HEK293 (cell line): ENCODE results near the gene RABAC1.

ENCODE experiments used
- CTCF ChIA-PET: fragments of 350-600 bp; formaldehyde crosslinking; extraction: SDS; loops from one replicate; lab custom pipeline; 2021; ENCODE audit warnings: antibody characterized with exemption; lab: Yijun Ruan, JAX
- POLR2A ChIA-PET: fragments of 300-600 bp; formaldehyde crosslinking; extraction: SDS; loops from one replicate; lab custom pipeline; 2020; ENCODE audit warnings: antibody characterized with exemption, inconsistent platforms; lab: Yijun Ruan, JAX
- H3K27ac ChIP-seq: fragments of 200-500 bp; sonication (Bioruptor generic); 2 replicates; pipeline ENCODE4 v1.5.1; 2014; ENCODE audit warnings: low read depth, low read length, control low read depth, inconsistent platforms; ENCODE audit errors: extremely low read depth
- H3K36me3 ChIP-seq, 2 experiments: fragments of 200-500 bp in 1 of 2; sonication (Bioruptor generic) in 1 of 2; 1 replicate in 1 of 2; 2 replicates in 1 of 2; pipeline ENCODE4 v1.5.1; 2014 to 2017; ENCODE audit warnings: inconsistent platforms in 2 of 2, low read length in 2 of 2; ENCODE audit not compliant: control insufficient read depth in 2 of 2, insufficient read depth in 1 of 2
- H3K4me1 ChIP-seq: fragments of 200-500 bp; sonication (Bioruptor generic); 2 replicates; pipeline ENCODE4 v1.5.1; 2014; ENCODE audit warnings: mild to moderate bottlenecking, low read length, inconsistent platforms; ENCODE audit not compliant: control insufficient read depth, insufficient read depth
- H3K4me3 ChIP-seq: 2 replicates; pipeline ENCODE4 v1.5.1; 2011; ENCODE audit warnings: low read depth, mild to moderate bottlenecking, control low read depth, low read length, moderate library complexity
- H3K9me3 ChIP-seq: fragments of 200-500 bp; sonication (Bioruptor generic); 2 replicates; pipeline ENCODE4 v1.5.1; 2014; ENCODE audit warnings: low read depth, low read length, inconsistent platforms; ENCODE audit not compliant: control insufficient read depth, insufficient read depth
- EGR2 ChIP-seq: fragments of 450-650 bp; formaldehyde crosslinking; IDR thresholded peaks from 2 replicates; pipeline ENCODE4 v1.5.1; 2016; ENCODE audit warnings: low read depth, missing biosample characterization, missing genetic modification characterization
- GFI1B ChIP-seq: fragments of 450-650 bp; formaldehyde crosslinking; IDR thresholded peaks from 2 replicates; pipeline ENCODE4 v1.5.1; 2016; ENCODE audit warnings: missing biosample characterization, missing genetic modification characterization
- GLI2 ChIP-seq: fragments of 450-650 bp; formaldehyde crosslinking; IDR thresholded peaks from 2 replicates; pipeline ENCODE4; 2017; ENCODE audit warnings: missing biosample characterization, missing genetic modification characterization, low read depth, borderline replicate concordance
- HOXA7 ChIP-seq: sonication (generic); formaldehyde crosslinking; IDR thresholded peaks from 2 replicates; pipeline ENCODE4 v1.8.1; 2022; ENCODE audit warnings: missing genetic modification reagents, borderline replicate concordance
- KLF1 ChIP-seq: fragments of 450-650 bp; formaldehyde crosslinking; IDR thresholded peaks from 2 replicates; pipeline ENCODE4 v1.5.1; 2016; ENCODE audit warnings: missing biosample characterization, missing genetic modification characterization
- KLF16 ChIP-seq: fragments of 450-650 bp; formaldehyde crosslinking; IDR thresholded peaks from 2 replicates; pipeline ENCODE4 v1.5.1; 2017; ENCODE audit warnings: missing biosample characterization, missing genetic modification characterization
- KLF7 ChIP-seq: fragments of 450-650 bp; formaldehyde crosslinking; IDR thresholded peaks from 2 replicates; pipeline ENCODE4 v1.5.1; 2016; ENCODE audit warnings: missing biosample characterization, missing genetic modification characterization, borderline replicate concordance
- KLF8 ChIP-seq: fragments of 450-650 bp; formaldehyde crosslinking; IDR thresholded peaks from 2 replicates; pipeline ENCODE4 v1.5.1; 2016; ENCODE audit warnings: missing biosample characterization, missing genetic modification characterization
- YY2 ChIP-seq: fragments of 450-650 bp; formaldehyde crosslinking; IDR thresholded peaks from 2 replicates; pipeline ENCODE4 v1.5.1; 2016; ENCODE audit warnings: missing biosample characterization, missing genetic modification characterization
- ZNF132 ChIP-seq: fragments of 450-650 bp; formaldehyde crosslinking; IDR thresholded peaks from 2 replicates; pipeline ENCODE4 v1.5.1; 2017; ENCODE audit warnings: missing biosample characterization, missing genetic modification characterization, borderline replicate concordance
- ZNF184 ChIP-seq: fragments of 450-650 bp; IDR thresholded peaks from 2 replicates; pipeline ENCODE4 v1.5.1; 2018; ENCODE audit warnings: missing biosample characterization, mild to moderate bottlenecking, missing genetic modification characterization
- ZNF324 ChIP-seq: fragments of 450-650 bp; formaldehyde crosslinking; IDR thresholded peaks from 2 replicates; pipeline ENCODE4 v1.5.1; 2016; ENCODE audit warnings: missing biosample characterization, missing genetic modification characterization
- ZNF366 ChIP-seq: fragments of 450-650 bp; formaldehyde crosslinking; conservative IDR thresholded peaks from 2 replicates; pipeline ENCODE4 v1.5.1; 2016; ENCODE audit warnings: missing biosample characterization, missing genetic modification characterization
- ZNF548 ChIP-seq: fragments of 450-650 bp; formaldehyde crosslinking; IDR thresholded peaks from 2 replicates; pipeline ENCODE4 v1.5.1; 2016; ENCODE audit warnings: missing biosample characterization, missing genetic modification characterization
- ZNF555 ChIP-seq: fragments of 450-650 bp; formaldehyde crosslinking; conservative IDR thresholded peaks from 2 replicates; pipeline ENCODE4 v1.5.1; 2017; ENCODE audit warnings: missing biosample characterization, mild to moderate bottlenecking, missing genetic modification characterization, inconsistent platforms
- ZNF560 ChIP-seq: fragments of 450-650 bp; formaldehyde crosslinking; IDR thresholded peaks from 2 replicates; pipeline ENCODE4 v1.5.1; 2017; ENCODE audit warnings: missing biosample characterization, missing genetic modification characterization, borderline replicate concordance
- ZNF654 ChIP-seq: fragments of 450-650 bp; formaldehyde crosslinking; IDR thresholded peaks from 2 replicates; pipeline ENCODE4 v1.5.1; 2016; ENCODE audit warnings: low read depth, missing biosample characterization, missing genetic modification characterization
- ZNF76 ChIP-seq: fragments of 450-650 bp; formaldehyde crosslinking; IDR thresholded peaks from 2 replicates; pipeline ENCODE4; 2016; ENCODE audit warnings: low read depth, missing biosample characterization, missing genetic modification characterization, borderline replicate concordance
- ZXDB ChIP-seq: fragments of 450-650 bp; formaldehyde crosslinking; IDR thresholded peaks from 2 replicates; pipeline ENCODE4 v1.5.1; 2016; ENCODE audit warnings: missing biosample characterization, missing genetic modification characterization
- TF ChIP-seq, protein P1 (sequence below): fragments of 450-650 bp; formaldehyde crosslinking; IDR thresholded peaks from 2 replicates; pipeline ENCODE4 v1.5.1; 2016; ENCODE audit warnings: missing biosample characterization, missing genetic modification characterization, borderline replicate concordance
- TF ChIP-seq, protein P2 (sequence below): fragments of 450-650 bp; formaldehyde crosslinking; IDR thresholded peaks from 2 replicates; pipeline ENCODE4 v1.5.1; 2016; ENCODE audit warnings: missing biosample characterization, missing genetic modification characterization
- TF ChIP-seq, protein P3 (sequence below): fragments of 450-650 bp; formaldehyde crosslinking; IDR thresholded peaks from 2 replicates; pipeline ENCODE4 v1.5.1; 2017; ENCODE audit warnings: missing biosample characterization, missing genetic modification characterization
- TF ChIP-seq, protein P4 (sequence below): fragments of 450-650 bp; formaldehyde crosslinking; IDR thresholded peaks from 2 replicates; pipeline ENCODE4 v1.5.1; 2016; ENCODE audit warnings: missing biosample characterization, missing genetic modification characterization
- TF ChIP-seq, protein P5 (sequence below): fragments of 450-650 bp; formaldehyde crosslinking; IDR thresholded peaks from 2 replicates; pipeline ENCODE4 v1.5.1; 2016; ENCODE audit warnings: missing biosample characterization, missing genetic modification characterization

The RABAC1 gene

DNA sequence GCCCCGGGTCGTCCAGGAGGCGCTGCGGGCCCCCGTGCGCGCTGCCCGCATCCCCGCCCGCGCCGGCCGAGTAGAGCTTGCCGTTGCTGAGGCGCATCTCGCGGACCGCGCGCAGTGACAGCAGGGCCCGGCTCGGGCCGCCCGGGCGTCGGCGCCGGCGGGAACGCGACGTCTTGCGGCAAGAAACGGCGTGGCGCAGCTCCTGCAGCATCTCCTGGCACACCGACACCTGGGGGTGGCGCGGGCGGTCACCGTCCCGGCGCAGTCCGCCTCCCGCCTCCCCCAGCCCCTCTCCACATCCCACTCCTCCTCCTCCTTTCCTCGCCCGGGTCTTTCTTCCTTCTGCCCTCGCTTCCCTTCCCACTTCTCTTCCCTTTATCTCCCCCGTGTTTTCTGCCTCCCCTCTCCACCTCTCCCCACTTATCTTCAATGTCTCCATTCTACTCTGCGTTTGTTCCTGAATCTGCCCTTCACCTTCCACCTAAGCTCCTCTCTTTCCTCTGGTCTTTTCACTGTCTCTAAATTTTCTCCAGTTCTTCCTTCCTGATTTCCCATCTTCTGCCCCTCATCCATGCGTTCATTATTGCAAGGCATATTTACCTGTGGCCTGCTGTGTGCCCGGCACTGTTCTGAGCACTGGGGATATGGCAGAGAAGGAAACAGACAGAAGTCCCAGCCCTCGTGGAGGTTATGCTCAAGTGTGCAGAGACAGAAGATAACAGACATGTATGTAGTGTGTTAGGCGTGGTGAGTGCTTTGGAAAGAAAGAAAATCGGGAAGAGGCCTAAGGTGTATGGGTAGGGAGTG lies 40.2 kb upstream of the RABAC1 start:
- Histone ChIP-seq H3K4me3 (no peak overlapping the region), H3K36me3 (no peaks in the 10 kb centered on the region), H3K27ac (no peak overlapping the region), H3K9me3 (no peaks in the 10 kb centered on the region), H3K4me1 (peaks cover 3% of the 10 kb centered on the region)
- ChIA-PET CTCF (interaction anchor here (0.5 to 3.5 kb wide), 16 partner anchors 9 to 1467 kb away, joined by 3 to 28 read pairs (median 6); no protein-coding TSS in a partner anchor), POLR2A (interaction anchor here (0.6 kb wide), 1 partner anchor 126 kb away, joined by 4 read pairs; no protein-coding TSS in a partner anchor)
- TF ChIP-seq HOXA7 (no peak), ZNF184 (no peak), ZNF366 (tag by site-specific recombination) (peak; percentile 72), YY2 (tag by site-specific recombination) (no peak), KLF7 (tag by site-specific recombination) (no peak), ZNF555 (tag by site-specific recombination) (no peak), KLF16 (tag by site-specific recombination) (no peak), GLI2 (tag by site-specific recombination) (no peak), KLF1 (tag by site-specific recombination) (no peak), ZNF132 (tag by site-specific recombination) (no peak), EGR2 (tag by site-specific recombination) (peak; percentile 93), ZXDB (tag by site-specific recombination) (no peak), ZNF654 (tag by site-specific recombination) (no peak), ZNF76 (tag by site-specific recombination) (no peak), ZNF548 (no peak), GFI1B (no peak), KLF8 (tag by site-specific recombination) (0 out of 2 replicates have a peak, but pooled peaks have one; percentile 17), ZNF560 (tag by site-specific recombination) (no peak), ZNF324 (tag by site-specific recombination) (no peak)
- TF ChIP-seq, protein P1, sequence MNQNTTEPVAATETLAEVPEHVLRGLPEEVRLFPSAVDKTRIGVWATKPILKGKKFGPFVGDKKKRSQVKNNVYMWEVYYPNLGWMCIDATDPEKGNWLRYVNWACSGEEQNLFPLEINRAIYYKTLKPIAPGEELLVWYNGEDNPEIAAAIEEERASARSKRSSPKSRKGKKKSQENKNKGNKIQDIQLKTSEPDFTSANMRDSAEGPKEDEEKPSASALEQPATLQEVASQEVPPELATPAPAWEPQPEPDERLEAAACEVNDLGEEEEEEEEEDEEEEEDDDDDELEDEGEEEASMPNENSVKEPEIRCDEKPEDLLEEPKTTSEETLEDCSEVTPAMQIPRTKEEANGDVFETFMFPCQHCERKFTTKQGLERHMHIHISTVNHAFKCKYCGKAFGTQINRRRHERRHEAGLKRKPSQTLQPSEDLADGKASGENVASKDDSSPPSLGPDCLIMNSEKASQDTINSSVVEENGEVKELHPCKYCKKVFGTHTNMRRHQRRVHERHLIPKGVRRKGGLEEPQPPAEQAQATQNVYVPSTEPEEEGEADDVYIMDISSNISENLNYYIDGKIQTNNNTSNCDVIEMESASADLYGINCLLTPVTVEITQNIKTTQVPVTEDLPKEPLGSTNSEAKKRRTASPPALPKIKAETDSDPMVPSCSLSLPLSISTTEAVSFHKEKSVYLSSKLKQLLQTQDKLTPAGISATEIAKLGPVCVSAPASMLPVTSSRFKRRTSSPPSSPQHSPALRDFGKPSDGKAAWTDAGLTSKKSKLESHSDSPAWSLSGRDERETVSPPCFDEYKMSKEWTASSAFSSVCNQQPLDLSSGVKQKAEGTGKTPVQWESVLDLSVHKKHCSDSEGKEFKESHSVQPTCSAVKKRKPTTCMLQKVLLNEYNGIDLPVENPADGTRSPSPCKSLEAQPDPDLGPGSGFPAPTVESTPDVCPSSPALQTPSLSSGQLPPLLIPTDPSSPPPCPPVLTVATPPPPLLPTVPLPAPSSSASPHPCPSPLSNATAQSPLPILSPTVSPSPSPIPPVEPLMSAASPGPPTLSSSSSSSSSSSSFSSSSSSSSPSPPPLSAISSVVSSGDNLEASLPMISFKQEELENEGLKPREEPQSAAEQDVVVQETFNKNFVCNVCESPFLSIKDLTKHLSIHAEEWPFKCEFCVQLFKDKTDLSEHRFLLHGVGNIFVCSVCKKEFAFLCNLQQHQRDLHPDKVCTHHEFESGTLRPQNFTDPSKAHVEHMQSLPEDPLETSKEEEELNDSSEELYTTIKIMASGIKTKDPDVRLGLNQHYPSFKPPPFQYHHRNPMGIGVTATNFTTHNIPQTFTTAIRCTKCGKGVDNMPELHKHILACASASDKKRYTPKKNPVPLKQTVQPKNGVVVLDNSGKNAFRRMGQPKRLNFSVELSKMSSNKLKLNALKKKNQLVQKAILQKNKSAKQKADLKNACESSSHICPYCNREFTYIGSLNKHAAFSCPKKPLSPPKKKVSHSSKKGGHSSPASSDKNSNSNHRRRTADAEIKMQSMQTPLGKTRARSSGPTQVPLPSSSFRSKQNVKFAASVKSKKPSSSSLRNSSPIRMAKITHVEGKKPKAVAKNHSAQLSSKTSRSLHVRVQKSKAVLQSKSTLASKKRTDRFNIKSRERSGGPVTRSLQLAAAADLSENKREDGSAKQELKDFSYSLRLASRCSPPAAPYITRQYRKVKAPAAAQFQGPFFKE (tag by site-specific recombination) = no peak
- TF ChIP-seq, protein P2, sequence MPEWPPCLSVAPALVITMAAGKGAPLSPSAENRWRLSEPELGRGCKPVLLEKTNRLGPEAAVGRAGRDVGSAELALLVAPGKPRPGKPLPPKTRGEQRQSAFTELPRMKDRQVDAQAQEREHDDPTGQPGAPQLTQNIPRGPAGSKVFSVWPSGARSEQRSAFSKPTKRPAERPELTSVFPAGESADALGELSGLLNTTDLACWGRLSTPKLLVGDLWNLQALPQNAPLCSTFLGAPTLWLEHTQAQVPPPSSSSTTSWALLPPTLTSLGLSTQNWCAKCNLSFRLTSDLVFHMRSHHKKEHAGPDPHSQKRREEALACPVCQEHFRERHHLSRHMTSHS = no peak
- TF ChIP-seq, protein P3, sequence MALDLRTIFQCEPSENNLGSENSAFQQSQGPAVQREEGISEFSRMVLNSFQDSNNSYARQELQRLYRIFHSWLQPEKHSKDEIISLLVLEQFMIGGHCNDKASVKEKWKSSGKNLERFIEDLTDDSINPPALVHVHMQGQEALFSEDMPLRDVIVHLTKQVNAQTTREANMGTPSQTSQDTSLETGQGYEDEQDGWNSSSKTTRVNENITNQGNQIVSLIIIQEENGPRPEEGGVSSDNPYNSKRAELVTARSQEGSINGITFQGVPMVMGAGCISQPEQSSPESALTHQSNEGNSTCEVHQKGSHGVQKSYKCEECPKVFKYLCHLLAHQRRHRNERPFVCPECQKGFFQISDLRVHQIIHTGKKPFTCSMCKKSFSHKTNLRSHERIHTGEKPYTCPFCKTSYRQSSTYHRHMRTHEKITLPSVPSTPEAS (tag by site-specific recombination) = no peak
- TF ChIP-seq, protein P4, sequence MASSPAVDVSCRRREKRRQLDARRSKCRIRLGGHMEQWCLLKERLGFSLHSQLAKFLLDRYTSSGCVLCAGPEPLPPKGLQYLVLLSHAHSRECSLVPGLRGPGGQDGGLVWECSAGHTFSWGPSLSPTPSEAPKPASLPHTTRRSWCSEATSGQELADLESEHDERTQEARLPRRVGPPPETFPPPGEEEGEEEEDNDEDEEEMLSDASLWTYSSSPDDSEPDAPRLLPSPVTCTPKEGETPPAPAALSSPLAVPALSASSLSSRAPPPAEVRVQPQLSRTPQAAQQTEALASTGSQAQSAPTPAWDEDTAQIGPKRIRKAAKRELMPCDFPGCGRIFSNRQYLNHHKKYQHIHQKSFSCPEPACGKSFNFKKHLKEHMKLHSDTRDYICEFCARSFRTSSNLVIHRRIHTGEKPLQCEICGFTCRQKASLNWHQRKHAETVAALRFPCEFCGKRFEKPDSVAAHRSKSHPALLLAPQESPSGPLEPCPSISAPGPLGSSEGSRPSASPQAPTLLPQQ (tag by site-specific recombination) = no peak
- TF ChIP-seq, protein P5, sequence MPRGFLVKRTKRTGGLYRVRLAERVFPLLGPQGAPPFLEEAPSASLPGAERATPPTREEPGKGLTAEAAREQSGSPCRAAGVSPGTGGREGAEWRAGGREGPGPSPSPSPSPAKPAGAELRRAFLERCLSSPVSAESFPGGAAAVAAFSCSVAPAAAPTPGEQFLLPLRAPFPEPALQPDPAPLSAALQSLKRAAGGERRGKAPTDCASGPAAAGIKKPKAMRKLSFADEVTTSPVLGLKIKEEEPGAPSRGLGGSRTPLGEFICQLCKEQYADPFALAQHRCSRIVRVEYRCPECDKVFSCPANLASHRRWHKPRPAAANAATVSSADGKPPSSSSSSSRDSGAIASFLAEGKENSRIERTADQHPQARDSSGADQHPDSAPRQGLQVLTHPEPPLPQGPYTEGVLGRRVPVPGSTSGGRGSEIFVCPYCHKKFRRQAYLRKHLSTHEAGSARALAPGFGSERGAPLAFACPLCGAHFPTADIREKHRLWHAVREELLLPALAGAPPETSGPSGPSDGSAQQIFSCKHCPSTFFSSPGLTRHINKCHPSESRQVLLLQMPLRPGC (tag by site-specific recombination) = no peak
